ENCODE results near the gene SMPDL3B.

GRCh38 chr1:27974417-27974781 is 39.6 kb downstream of the SMPDL3B start:
- no peak for TF ChIP-seq CTCF (IDR thresholded peaks at IDR 0.05; ENCODE audit: poor library complexity, severe bottlenecking)
- no peak for TF ChIP-seq SMC3 (conservative IDR thresholded peaks at IDR 0.05; ENCODE audit: poor library complexity)

All from neural cell (in vitro differentiated cells).